Activated CD8-positive, alpha-beta memory T cell treated with anti-CD3 and anti-CD28 coated beads for 24 hours (primary cell): ENCODE data around the gene CEP131.

ENCODE experiments used
- DNase-seq: peaks from one replicate; pipeline ENCODE4 v3.0.0-alpha.2; 2020

CEP131 gene

DNA sequence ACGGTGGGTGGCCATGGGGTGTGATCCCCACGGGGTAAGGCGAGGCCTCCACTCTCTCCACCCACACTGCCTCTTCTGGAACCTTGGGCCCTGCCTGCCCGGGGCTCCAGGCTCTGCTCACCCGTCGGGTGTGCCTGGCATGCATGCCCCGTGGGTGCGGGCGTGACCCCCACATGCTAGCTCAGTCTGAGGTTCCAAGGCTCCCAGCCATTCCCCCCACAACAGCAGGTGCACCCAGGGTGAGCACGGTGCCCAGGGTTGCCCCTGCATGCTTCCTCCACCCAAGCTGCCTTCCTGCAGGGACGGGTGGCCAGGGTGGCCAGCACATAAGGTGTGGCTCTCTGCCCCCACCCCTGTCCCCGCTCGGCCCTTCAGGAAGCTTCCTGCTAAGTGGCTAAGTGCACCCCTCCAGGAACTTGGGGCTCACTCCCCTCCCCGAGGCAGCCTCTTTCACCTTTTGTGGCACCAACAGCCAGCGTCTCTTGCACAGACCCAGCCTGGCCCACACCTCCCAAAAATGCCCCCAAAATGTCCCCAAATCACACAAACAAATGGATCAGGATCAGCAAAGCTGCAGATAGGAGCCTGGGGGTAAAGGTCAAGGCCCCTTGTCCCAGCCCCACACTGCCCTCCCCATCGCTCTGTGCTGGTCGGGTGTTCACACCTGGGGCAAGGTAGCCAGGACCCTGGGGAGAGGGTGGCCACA lies 78.9 kb downstream of the CEP131 start:
- DNase-seq, result no peak

DNA sequence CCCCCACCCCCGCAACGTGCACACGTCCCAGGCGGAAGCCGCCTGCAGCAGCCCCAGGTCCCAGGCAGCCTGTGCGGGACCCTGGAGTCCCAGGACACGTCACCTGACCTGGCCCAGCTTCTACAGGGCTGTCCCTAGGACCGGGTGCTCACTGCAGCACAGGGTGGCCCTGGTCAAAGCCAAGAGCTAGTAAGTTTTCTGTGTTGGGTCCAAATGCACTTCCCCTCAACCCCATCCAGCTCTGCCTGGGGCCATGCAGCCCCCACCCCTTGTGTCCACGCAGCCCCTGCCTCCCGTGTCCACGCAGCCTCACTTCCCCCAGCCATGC lies 79.6 kb downstream of the CEP131 start:
- DNase-seq, result no peak

DNA sequence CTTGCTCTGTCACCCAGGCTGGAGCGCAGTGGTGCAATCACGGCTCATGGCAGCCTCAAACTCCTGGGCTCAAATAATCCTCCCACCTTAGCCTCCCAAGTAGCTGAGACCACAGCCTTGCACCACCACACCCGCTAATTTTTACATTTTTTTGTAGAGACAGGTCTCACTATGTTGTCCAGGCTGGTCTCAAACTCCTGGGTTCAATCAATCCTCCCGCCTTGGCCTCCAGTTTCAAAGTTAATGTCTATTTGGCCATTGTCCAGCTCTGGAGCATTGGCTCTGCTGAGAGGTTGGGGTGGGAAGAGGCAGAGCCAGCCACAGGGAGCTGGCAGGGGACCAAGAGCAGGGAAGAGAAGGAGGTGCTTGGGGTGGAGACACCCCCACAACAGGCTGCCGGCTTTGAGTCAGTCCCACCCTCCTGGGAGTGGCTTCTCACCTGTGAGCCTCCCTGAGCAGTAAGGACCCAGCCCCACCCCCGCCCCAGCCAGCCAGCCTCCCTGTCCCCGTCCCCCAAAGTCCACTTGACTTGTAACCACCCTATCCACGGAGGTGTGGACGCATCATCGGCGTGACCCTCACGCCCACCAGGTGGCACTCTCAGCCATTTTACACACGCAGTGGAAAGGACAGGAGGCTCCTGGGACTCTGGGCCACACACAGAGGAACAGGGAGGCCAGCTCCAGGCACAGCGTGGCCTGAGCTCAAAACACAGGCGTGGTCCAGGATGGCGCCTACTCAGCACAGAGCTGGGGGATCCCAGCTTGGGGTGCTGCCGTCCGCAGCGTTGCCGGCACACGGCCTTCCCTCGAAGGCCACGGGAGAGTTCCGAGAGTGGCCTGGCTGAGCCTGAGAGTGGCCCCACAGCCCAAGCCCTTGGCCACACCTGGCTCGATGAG lies 80.2 kb downstream of the CEP131 start:
- DNase-seq, result peak; percentile 81

- DNase-seq, result no peak
Measured at GRCh38 chr17:81140695-81141094, 82.1 kb downstream of the CEP131 start.

DNA sequence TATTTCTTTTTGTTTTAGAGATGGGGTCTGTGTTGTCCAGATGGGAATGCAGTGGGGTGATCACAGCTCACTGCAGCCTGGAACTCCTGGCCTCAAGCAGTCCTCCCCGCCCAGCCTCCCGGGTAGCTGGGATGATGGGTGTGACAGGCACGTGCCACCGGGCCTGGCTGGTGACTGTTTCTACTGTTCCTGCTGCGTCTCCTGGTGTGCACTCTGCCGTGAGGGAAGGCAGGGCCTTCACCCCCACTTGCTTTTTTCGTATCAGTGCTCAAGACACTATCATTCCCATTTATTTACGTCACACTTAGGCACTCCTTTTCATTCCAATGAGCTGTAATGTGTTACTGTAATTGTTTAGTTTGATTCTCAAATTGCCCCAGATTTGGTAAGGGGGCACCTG lies 82.7 kb downstream of the CEP131 start:
- DNase-seq, result no peak
